GM23338 (cell line): ENCODE measurements around the gene ELOVL6.

Experiments
- EZH2 ChIP-seq: fragments of 200-600 bp; sonication (generic); IDR thresholded peaks from one replicate; pipeline ENCODE4 v1.8.0; 2017; ENCODE audit warnings: antibody characterized with exemption, mild to moderate bottlenecking, low read depth; ENCODE audit not compliant: unreplicated experiment
- JUNB ChIP-seq: IDR thresholded peaks from one replicate; pipeline ENCODE4 v1.6.1; 2016; ENCODE audit warnings: antibody characterized with exemption; ENCODE audit not compliant: unreplicated experiment
- NANOG ChIP-seq: IDR thresholded peaks from 2 replicates; pipeline ENCODE4 v1.6.1; 2016; ENCODE audit warnings: antibody characterized with exemption, borderline replicate concordance
- POLR2AphosphoS5 ChIP-seq: IDR thresholded peaks from 2 replicates; pipeline ENCODE4 v1.6.1; 2016; ENCODE audit warnings: antibody characterized with exemption, low read depth
- REST ChIP-seq: IDR thresholded peaks from one replicate; pipeline ENCODE4 v1.6.1; 2018; ENCODE audit warnings: antibody characterized with exemption; ENCODE audit not compliant: unreplicated experiment
- TF ChIP-seq, protein P1 (sequence below), 2 experiments: fragments of 200-600 bp in 1 of 2; sonication (generic) in 1 of 2; conservative IDR thresholded peaks; 2 replicates each; pipeline versions ENCODE4 v1.5.1 to v1.6.1; 2016 to 2017; ENCODE audit warnings: antibody characterized with exemption in 2 of 2, low read depth in 2 of 2, mild to moderate bottlenecking in 2 of 2, moderate library complexity in 1 of 2

- TF ChIP-seq EZH2 = no peak
- TF ChIP-seq, protein P1, sequence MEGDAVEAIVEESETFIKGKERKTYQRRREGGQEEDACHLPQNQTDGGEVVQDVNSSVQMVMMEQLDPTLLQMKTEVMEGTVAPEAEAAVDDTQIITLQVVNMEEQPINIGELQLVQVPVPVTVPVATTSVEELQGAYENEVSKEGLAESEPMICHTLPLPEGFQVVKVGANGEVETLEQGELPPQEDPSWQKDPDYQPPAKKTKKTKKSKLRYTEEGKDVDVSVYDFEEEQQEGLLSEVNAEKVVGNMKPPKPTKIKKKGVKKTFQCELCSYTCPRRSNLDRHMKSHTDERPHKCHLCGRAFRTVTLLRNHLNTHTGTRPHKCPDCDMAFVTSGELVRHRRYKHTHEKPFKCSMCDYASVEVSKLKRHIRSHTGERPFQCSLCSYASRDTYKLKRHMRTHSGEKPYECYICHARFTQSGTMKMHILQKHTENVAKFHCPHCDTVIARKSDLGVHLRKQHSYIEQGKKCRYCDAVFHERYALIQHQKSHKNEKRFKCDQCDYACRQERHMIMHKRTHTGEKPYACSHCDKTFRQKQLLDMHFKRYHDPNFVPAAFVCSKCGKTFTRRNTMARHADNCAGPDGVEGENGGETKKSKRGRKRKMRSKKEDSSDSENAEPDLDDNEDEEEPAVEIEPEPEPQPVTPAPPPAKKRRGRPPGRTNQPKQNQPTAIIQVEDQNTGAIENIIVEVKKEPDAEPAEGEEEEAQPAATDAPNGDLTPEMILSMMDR (conservative IDR thresholded peaks at IDR 0.05; ENCODE audit: low read depth in 2 of 2) = no peak
- no peak for TF ChIP-seq NANOG
- TF ChIP-seq JUNB = no peak
- TF ChIP-seq REST = no peak
- no peak for TF ChIP-seq POLR2AphosphoS5
These were observed 133.5 kb downstream of the ELOVL6 start for GRCh38 chr4:110064934-110065333.
